SJCRH30 (cell line): ENCODE results near the gene RAD51C. TPM values are rescaled to one million over a fixed set of nuclear protein-coding genes. Genes with fewer than 3 reads are reported as not detected.

Source experiments
- DNase-seq, 2 experiments: peaks; one replicate each; pipeline ENCODE4 v3.0.0-alpha.2; 2015 to 2020
- H3K27ac ChIP-seq: fragments of 250-450 bp; sonication (Bioruptor Pico); 2 replicates; pipeline ENCODE4 v1.5.1; 2020; ENCODE audit warnings: mild to moderate bottlenecking, moderate library complexity
- H3K27me3 ChIP-seq: fragments of 250-450 bp; sonication (Bioruptor Pico); 2 replicates; pipeline ENCODE4 v1.5.1; 2020; ENCODE audit warnings: mild to moderate bottlenecking, moderate library complexity
- H3K36me3 ChIP-seq: fragments of 250-450 bp; sonication (Bioruptor Pico); 2 replicates; pipeline ENCODE4 v1.5.1; 2020; ENCODE audit warnings: mild to moderate bottlenecking, moderate library complexity
- H3K4me1 ChIP-seq: fragments of 250-450 bp; sonication (Bioruptor Pico); 2 replicates; pipeline ENCODE4 v1.5.1; 2020; ENCODE audit warnings: mild to moderate bottlenecking, moderate library complexity
- H3K4me3 ChIP-seq: fragments of 250-450 bp; sonication (Bioruptor Pico); 2 replicates; pipeline ENCODE4 v1.5.1; 2020; ENCODE audit warnings: mild to moderate bottlenecking, moderate library complexity
- H3K9me3 ChIP-seq: fragments of 250-450 bp; sonication (Bioruptor Pico); replicated peaks from 2 replicates; pipeline ENCODE4 v1.5.1; 2020; ENCODE audit warnings: mild to moderate bottlenecking, moderate library complexity
- total RNA-seq: library from RNA; depleted of rRNA; stranded (reverse); fragments of >200 nt; shearing (Covaris generic); gene quantifications from 2 replicates; pipeline ENCODE4 v1.2.3, GENCODE V29; 2014; rRNA removed

The RAD51C gene
- total RNA-seq, 1 experiment from 2014 or later: 91.2 TPM

DNA sequence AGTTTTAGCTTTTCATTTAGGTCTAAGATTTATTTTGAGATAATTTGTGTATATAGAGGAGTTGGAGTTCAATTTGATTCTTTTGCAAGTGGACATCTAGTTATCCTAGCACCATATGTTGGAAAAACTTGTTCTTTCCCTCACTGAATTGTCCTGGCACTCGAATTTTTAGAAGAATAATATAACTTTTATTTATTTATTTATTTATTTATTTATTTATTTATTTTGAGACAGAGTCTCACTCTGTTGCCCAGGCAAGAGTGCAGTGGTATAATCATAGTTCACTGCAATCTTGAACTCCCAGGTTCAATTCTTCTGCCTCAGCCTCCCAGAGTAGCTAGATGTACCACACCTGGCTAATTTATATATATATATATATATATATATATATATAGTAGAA is 92.7 kb downstream of the RAD51C start:
- H3K36me3 ChIP-seq: no peaks in the 10 kb centered on the region
- H3K9me3 ChIP-seq: no peaks in the 10 kb centered on the region
- no peak for DNase-seq
- H3K4me3 ChIP-seq: no peak overlapping the region
- H3K4me1 ChIP-seq: peaks cover 9% of the 10 kb centered on the region
- no peak overlapping the region for H3K27ac ChIP-seq
- no peaks in the 10 kb centered on the region for H3K27me3 ChIP-seq

Other genes starting within 250 kb of the RAD51C start
- gene HSF5, start 204.2 kb upstream of the RAD51C start, total RNA-seq: not detected in 2 replicates
- gene MTMR4, start 178.0 kb upstream of the RAD51C start, total RNA-seq: 37.3 and 42.2 TPM in 2 replicates
- 2.4 and 3.4 TPM in 2 replicates for gene TEX14, start 557 bp upstream of the RAD51C start, total RNA-seq
- 2.7 and 3.2 TPM in 2 replicates for gene PPM1E, start 63.3 kb downstream of the RAD51C start, total RNA-seq